ENCODE results near the gene HSPBP1. TPM values are rescaled to one million over a fixed set of nuclear protein-coding genes. Genes with fewer than 3 reads are reported as not detected.
A peak's percentile ranks its signal among the peaks of the same experiment; 100 is the strongest.
"Not testable (repeated sequence)": the region's sequence is repeated elsewhere in the genome, so short reads cannot be mapped to it uniquely, and the experiment has no call there.

HSPBP1 gene
- total RNA-seq = 31.2 TPM

GRCh38 chr19:55279770-55280643 lies at the start of gene HSPBP1:
TSS of gene HSPBP1 (minus strand) at chr19:55280110. CDS start at chr19:55279608, 502 bp downstream.
- peak; percentile 93 for ATAC-seq

- not testable (repeated sequence) for ATAC-seq
Observed at GRCh38 chr19:55328774-55329318, 48.9 kb upstream of the HSPBP1 start.

GRCh38 chr19:55325172-55325571 lies 45.3 kb upstream of the HSPBP1 start, which contains the start of gene TMEM150B:
TSS of gene TMEM150B (minus strand) at chr19:55325341. CDS start at chr19:55321036, 4,305 bp downstream.
- no peak for ATAC-seq

- no peak for ATAC-seq
Observed at GRCh38 chr19:55324662-55325061, 44.8 kb upstream of the HSPBP1 start.

GRCh38 chr19:55322204-55322885 lies 42.4 kb upstream of the HSPBP1 start:
- no peak for ATAC-seq

GRCh38 chr19:55321466-55322137 lies 41.7 kb upstream of the HSPBP1 start:
- ATAC-seq = no peak

- ATAC-seq = no peak
Observed at GRCh38 chr19:55320844-55321419, 41.0 kb upstream of the HSPBP1 start.

GRCh38 chr19:55319785-55320184 lies 39.9 kb upstream of the HSPBP1 start:
- ATAC-seq = no peak

GRCh38 chr19:55316646-55317045 lies 36.7 kb upstream of the HSPBP1 start:
- ATAC-seq = no peak

GRCh38 chr19:55315956-55316525 lies 36.1 kb upstream of the HSPBP1 start:
- ATAC-seq = peak; percentile 40

- ATAC-seq = no peak
Observed at GRCh38 chr19:55314396-55314795, 34.5 kb upstream of the HSPBP1 start.

GRCh38 chr19:55312621-55313512 lies 33.0 kb upstream of the HSPBP1 start:
- ATAC-seq = no peak

- ATAC-seq = no peak
Observed at GRCh38 chr19:55311797-55312196, 31.9 kb upstream of the HSPBP1 start.

GRCh38 chr19:55311397-55311796 lies 31.5 kb upstream of the HSPBP1 start:
- ATAC-seq = no peak

GRCh38 chr19:55310498-55310897 lies 30.6 kb upstream of the HSPBP1 start:
- no peak for ATAC-seq

GRCh38 chr19:55309448-55309847 lies 29.5 kb upstream of the HSPBP1 start:
- ATAC-seq = no peak

GRCh38 chr19:55308281-55308680 lies 28.4 kb upstream of the HSPBP1 start:
- ATAC-seq = no peak

- no peak for ATAC-seq
Observed at GRCh38 chr19:55306712-55307111, 26.8 kb upstream of the HSPBP1 start.

GRCh38 chr19:55305983-55306562 lies 26.2 kb upstream of the HSPBP1 start:
- ATAC-seq = no peak

GRCh38 chr19:55305491-55305890 lies 25.6 kb upstream of the HSPBP1 start:
- ATAC-seq = no peak

GRCh38 chr19:55304980-55305379 lies 25.1 kb upstream of the HSPBP1 start:
- ATAC-seq = no peak
